Iris pigment epithelial cell (primary cell): ENCODE measurements around the gene BOK.
"Not testable (repeated sequence)": the region's sequence is repeated elsewhere in the genome, so short reads cannot be mapped to it uniquely, and the experiment has no call there.

ENCODE experiments used
- DNase-seq: peaks from one replicate; pipeline ENCODE4 v3.0.0-alpha.2; 2011; ENCODE audit warnings: low read depth

BOK gene, protein sequence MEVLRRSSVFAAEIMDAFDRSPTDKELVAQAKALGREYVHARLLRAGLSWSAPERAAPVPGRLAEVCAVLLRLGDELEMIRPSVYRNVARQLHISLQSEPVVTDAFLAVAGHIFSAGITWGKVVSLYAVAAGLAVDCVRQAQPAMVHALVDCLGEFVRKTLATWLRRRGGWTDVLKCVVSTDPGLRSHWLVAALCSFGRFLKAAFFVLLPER

DNA sequence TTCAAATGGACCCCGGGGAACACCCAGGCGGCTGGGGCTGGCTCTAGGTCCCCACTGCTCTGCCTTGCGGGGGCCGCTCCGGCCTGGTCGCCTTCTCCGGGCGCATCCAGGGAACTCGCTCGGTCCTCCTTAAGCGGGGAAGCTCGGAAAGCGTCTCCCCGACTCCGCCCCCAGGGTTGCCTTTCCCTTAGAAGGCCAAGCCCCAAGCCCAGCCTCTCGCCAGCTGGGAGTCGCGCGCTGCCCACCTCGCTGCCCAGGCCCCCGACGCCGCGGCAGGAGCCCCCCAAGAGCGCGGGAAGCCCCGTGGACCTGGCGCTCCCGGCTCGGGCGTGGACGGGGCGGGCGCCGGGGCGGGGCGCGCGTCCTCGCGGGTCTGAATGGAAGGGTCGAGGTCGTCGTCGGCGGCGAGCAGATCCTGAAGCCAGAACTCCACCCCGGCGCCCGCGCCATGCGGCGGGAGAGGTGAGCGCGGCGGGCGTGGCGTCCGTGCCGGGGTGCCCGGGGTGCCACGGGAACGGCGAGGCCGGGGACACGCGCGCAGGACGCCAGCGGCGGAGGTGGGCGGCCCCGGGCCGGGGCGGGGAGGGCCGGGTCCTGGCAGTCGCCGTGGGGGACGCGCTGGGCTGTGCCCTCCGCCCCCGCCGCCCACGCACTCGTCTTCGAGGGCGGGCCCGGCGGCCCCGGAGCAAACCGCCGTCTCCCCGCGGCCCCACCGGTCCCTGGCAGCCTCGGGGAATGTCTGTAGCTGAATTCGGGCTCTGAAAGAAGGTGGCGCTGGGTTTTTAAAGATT, at the start of gene BOK:
Gene BOK (plus strand): TSS at position 214 of the 791 bp plus-strand sequence. CDS start 739 bp downstream, outside the sequence.
- peak; percentile 83 for DNase-seq

DNA sequence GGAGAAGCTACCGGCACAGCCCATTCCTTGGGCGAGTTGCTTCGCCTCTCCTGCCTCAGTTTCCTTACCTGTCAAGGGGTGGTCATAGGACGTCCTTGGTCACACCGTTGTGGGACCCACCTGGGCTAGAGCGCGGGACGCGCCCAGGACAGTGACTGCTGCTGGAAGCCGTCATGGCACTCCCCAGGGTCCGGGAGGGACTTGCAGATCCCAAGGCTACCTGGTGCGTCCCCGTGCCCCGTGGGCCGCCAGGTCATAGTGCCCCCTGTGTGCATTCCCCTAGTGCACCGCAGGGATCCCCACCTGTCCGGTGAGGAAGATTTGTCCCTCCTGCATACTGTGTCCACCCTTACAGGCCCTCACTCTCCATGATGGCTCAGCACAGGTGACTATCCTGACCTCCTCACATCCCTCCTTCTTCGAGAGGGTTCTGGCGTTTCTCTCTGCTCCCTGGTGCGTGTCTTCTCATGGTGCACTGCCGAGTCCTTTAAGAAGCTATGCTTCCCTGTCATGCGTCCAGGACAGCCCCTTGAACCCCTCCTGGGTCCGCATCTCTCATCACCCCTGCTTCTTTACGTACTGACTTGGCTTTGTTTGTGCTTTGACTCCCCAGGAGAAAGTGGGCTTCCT, 49.3 kb upstream of the BOK start:
- DNase-seq = no peak

DNA sequence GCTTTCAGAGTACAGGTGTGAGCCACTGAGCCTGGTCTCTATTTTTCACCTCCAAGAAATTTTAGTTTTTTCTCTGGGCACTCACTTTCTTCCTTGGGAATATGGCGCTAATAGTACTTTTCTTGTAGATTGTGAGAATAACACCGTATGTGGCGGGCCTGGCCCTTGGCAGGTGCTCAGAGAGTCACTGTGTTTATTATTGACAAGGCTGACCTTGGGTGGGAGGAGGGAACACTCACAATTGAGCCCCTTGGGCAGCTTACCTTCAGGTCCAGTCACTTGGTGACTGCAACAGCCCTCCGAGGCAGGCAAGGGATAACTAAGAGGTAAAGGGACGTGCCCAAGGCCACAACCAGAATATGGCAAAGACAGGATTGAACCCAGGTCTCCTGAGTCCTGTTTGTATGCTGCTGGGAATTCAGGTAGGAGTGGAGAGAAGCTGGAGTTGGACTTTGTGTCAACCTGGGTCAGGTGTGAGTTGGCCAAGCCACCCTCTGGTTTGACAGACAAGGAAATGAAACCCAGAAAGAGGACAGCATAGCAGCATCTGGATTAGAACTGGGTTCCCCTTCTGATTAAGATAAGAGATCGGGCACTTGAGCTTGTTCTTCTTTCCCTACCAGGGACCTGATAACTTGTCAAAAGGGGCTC, 47.3 kb upstream of the BOK start:
- no peak for DNase-seq

DNA sequence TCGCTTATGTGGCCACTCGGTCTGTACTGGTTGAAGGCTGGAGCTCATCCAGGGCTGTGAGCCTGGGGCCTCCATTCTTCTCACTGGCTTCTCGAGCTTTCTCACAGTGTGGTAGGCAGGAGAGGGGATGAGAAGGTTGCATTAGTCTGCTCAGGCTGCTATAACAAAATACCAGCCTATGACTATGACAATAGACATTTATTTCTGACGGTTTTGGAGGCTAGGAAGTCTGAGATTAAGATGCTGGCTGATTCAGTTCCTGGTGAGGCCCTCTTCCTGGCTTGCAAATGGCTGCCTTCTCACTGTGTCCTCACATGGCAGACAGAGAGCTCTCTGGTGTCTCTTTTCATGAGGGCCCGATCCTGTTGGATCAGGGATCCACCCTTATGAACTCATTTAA, 44.0 kb upstream of the BOK start:
- DNase-seq = peak; percentile 43

DNA sequence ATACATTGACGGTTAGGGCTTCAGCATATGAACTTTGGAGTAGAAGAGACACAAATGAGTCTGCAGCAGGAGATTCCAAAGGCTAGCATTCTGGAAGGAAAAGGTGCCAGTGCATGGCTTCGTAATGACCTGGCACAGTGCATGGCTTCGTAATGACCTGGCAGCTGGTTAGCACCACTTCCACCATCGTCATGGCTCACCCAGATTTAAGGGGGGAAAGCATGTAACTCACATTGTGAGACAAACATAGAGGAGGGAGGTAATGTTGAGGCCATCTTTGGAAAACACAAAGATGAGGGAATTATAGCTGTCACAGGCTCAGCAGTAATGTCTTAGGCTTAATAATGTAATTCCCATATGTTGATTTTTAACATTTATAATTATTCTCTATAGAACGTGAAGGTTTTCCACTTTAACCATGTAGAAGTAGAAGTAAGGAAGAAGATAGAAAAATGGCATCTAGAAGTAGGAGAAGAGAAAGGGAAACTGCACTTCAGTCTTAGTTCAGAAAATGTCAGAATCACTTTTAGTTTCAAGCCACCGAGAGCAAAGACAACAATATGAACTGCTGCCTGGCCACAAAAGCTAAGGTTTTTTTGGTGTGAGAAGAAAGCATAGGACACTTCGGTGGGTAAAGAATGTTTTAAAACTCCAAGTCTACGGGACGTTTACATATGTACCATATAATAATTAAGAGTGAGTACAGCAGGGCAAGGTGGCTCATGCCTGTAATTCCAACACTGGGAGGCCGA, 43.4 kb upstream of the BOK start:
- DNase-seq = no peak

DNA sequence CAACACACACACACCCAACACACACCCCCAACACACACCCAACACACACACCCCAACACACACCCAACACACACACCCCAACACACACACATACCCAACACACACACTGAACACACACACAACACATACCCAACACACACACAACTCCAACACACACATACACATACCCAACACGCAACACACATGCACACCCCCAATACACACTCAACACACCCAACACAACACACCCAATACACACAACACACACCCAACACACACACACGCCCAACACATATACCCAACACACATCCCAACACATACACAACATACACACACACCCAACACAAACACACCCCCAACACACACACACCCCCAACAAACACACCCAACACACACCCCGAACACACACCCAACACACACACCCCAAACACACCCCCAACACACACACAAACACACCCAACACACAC, 42.0 kb upstream of the BOK start:
- DNase-seq = no peak

DNA sequence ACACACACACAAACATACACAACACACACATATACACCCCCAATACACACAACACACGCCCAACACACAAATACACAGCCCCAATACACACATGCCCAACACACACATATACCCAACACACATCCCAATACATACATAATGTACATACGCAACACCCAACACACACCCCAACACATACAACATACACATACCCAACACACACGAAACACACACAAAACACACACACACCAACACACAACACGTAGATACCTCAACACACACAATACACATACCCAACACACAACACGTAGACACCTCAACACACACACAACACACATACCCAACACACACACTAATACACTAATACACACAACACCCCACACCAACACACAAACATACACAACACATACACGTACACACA, 41.2 kb upstream of the BOK start:
- DNase-seq = no peak

DNA sequence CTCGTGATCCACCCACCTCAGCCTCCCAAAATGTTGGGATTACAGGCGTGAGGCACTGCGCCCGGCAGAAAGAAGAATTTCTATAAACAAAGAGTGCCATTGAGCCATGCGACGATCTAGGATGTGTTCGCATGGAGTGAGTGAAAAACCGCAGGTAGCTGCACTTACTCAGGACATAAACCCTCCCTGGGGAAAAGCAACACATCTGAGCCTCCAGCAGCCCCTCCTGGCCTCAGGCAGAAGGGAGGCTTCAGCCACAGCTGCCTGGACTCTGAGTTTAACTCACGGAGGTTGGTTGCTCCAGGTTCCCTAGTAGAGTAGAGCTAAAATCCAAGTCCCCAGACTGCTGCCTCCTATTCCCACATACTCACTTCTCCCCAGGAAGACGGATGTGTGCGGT, 38.9 kb upstream of the BOK start:
- DNase-seq = no peak

DNA sequence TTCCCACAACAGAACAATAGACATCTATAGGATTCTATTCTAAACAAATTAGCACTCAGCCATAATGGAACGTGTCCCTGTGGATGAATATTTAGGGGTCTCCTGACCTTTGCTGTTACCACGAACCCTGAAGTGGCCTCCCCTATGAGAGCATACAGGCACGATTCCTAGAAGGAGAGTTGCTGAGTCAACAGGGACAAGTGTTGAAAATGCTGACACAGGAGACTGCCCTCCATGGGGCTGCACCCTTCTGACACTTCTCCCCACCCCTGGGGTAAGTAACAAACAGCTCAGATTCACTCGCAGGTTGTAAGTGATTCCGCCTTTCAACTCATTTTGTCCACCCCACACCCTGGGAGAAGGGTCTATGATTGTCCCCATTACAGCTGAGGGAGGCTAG, 36.1 kb upstream of the BOK start:
- DNase-seq = no peak

DNA sequence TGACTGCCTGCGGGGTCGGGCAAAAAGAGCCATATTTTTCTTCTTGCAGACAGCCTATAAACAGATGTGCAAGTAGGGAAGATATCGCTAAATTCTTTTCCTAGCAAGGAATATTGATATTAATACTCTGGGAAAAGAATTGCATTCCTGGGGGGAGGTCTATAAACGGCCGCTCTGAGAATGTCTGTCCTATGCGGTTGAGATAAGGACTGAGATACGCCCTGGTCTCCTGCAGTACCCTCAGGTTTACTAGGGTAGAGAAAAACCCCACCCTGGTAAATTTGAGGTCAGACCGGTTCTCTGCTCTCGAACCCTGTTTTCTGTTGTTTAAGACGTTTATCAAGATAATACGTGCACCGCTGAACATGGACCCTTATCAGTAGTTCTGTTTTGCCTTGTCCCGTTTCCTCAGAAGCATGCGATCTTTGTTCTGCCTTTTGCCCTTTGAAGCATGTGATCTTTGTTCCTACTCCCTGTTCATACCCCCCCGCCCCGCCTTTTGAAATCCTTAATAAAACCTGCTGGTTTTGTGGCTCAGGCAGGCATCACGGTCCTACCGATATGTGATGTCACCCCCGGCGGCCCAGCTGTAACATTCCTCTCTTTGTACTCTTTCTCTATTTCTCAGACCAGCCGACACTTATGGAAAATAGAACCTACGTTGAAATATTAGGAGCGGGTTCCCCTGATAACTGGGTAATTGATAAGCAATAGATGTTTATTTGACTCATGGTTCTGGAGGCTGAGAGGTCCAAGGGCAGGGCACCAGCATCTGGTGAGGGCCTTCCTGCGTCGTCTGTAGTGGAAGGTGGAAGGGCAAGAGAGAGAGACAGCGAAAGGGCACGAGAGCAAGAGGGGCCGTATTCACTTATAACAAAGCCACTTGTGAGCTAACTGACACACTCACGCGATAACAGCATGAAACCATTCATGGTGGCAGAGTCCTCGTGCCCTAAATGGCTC, 32.4 kb upstream of the BOK start:
- DNase-seq = not testable (repeated sequence)

DNA sequence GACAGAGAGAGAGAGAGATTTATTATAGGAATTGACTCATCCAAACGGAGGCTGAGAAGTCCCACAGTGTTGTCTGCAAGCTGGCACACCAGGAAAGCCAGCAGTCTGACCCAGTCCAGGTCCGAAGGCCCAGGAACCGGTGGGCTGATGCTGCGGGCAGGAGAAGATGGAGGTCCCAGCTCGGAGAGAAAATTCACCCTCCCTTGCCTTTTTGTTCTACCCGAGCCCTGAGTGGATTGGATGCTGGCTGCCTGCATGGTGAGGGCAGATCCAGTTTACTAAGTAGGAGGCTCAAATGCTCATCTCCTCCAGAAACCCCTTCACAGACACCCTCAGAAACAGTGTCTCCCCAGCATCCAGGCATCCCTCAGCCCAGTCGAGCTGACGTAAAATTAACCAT, 28.0 kb upstream of the BOK start:
- DNase-seq = no peak

DNA sequence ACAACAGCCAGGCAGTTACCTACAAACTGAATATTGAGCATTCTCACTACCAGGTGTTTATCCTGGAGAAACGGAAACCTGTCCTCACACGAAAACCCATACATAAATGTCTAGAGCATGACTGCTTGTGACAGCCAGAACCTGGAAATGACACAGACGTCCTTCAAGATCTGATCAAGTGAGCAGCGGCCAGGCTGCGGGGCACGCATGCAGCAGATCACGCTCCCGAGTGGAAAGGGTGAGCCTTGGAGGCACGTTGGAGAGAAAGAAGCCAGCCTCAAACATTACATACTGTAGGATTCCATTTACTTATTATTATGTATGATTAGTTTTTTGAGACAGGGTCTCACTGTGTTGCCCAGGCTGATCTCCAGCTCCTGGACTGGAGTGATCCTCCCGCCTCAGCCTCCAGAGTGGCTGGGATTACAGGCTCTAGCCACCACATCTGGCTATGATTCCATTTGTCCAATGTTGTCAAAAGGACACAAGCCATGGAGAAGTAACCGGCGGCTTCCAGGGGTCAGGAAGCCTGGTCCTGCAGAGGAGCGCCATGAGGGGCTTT, 27.3 kb upstream of the BOK start:
- DNase-seq = no peak

DNA sequence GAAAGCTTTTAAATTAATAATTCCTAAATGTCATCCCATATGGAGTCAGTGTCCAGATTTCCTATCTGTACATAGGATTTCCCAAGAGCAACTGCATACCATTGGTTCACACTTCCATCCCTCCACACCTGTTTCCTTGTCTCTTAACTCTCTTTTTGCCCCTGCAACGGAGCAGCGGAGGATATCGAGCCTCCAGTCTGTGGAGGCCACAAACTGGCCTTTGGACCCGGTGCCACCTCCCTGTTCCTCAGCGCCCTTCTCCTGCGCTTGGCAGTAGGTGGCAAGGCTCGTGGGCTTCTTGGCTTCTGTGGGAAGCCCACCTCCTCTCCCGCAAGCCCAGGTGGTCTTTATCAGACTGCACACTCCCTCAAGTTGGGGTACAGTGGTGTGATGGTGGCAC, 26.4 kb upstream of the BOK start:
- no peak for DNase-seq

DNA sequence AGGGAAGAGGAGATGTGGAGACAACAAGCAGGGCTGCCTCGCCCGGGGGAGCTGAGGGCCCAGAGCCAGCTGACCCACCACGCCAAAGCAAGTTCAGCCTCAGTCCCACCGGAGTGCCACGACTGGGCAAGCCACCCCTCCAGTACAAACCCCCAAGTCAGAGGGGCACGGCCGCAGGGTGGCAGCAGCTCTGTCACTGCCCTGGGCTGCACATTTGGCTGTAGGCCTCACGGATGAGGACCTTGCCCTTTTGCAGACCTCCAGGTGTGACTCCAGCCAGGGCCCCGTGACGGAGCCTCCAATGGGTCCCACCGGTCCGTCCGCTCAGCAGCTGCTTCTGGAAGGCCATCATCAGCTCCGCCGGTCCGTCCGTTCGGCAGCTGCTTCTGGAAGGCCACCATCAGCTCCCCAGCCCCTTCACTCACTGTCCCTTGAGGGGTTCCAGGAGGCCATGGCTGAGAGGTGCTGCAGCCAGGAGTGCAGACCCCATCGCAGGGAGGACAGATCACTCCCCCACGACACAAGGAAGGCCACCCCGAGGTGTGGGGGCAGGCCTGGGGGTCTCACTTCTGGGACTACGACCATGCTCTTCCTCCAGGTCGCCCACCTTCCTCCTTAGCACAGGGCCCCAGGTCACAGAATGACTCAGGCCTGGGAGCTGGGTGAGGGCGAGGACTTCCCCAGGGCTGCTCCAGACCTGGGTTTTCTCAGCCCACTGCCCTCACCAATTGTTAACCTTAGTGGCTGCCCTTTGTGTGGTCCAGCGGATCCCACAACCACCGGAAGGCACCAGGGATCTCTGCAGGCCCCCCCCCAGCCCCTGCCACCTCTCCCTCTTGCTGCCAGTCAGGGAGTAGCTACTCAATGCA, 25.6 kb upstream of the BOK start:
- no peak for DNase-seq

DNA sequence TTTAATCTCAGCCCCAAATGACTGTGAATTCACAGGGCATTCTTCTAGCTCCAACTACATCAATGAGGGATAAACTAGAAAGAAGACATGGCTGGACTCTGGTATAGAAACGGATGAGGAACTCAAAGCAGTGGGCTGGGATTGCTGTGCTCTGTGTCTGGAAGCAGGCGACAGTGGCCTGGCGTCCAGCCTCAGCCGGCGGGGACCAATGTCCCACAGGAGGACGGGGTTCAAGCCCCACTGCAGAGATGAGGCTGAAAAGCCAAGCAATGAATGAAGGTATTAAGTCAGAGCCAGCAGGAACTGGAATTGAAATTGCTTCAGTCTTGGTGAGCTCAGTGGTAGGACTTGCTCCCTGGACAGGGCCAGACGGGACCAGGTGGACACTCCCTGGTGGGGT, 24.3 kb upstream of the BOK start:
- no peak for DNase-seq

DNA sequence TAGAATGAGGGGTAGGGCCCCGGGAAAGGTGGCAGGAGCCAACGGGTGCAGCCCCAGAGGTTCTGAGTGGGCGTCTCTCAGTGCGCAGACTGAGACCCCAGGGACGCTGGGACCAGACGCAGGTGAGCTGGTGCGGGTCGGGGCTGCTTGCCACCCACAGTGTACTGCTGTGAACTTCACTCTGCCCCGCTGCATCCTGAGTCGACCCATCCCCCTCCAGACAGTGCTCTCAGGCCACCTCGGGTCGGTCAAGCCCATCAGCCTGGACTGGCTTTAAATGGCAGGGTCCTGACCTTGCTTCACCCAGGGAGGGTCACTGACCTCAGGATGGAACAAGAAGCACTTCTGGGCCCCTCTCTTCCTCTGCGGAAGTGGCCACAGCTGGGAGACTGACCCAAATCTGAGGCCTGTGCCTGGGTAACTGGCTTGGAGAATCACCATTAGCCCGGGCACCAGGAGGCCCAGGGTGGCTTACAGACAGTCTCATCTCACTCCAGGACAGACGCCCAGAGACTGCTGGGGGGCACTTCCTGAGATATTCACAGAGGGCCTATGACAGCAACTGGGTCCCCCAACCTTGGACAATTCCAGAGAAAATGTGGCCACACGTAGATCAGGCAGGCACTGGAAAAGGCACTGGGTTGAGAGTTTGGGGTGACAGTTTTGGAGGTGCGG, 23.7 kb upstream of the BOK start:
- no peak for DNase-seq

DNA sequence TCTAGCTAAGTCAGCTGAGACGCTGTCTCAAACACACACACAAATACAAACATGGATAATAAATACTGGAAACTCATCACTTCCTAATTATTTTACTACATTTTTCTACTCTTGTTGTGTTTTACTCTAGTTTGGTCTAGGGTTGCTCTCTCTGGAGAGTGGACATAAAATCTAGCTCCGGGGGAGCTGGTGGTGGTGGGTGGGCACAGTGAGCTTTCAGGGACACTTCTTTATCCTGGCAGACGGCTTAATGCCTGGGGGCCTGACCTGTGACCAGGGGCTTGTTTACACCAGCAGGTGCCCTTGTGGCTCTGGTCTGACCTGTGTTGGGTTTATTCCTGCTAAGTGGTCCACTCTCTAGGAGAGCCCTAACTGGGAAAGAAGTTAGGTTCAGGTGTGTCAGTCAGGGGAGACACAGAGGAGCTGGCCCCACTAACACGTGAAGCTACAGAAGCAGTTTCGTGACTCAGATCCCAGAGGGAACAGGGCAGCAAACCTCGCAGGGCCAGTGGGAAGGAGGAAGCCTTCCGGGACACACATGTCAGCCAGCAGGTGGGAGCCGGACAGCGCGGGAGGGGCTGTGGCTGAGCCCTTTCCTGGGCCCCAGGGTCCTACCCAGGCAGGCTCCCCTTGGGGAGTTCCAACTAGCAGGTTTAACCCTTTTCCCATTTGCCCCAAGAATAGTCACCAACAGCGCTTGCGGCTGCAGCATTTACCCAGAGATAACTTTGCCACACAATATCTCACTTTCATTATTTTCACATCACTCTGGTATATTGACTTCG, 22.5 kb upstream of the BOK start:
- DNase-seq = no peak
